HG03097 (cell line): ENCODE results near the gene ATP4A.

Experiments
- ATAC-seq: cut with Tn5 transposase; IDR thresholded peaks from one replicate; pipeline ENCODE4 v1.9.1; 2021; ENCODE audit not compliant: unreplicated experiment, low FRiP score

Gene ATP4A

DNA sequence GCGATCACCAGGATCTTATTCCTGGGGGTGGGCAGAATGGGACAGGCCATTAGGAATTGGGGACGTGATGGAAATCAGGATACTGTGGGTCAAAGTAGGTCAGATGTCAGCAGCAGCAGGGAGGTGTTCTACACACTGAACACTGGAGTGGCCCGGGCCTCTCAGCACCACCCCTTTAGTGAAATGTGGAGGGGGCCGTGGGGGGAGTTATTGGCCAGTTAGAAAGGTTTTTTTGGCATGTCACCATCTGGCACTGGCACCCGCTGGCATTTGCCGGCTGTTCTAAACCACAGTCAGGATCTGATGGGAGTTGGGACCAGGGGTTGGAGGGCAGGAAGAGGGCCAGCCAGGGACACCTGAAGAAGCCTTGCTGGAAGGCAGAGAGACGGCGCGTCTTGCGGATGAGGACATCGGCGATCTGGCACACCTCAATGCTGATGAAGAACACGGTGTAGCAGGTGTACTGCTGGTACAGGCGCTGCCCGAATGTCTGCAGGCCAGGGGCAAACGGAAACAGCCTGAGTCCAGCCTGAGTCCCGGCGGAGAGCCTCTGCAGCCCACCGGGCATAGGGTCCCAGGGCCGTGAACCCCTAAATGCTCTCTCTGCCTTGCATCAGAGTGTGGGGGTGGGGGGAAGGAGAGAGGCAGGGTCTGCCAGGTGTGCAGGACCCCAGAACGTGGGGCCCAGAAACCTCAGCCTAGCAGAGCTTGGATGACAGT is 12.2 kb downstream of the ATP4A start:
- ATAC-seq: no peak

DNA sequence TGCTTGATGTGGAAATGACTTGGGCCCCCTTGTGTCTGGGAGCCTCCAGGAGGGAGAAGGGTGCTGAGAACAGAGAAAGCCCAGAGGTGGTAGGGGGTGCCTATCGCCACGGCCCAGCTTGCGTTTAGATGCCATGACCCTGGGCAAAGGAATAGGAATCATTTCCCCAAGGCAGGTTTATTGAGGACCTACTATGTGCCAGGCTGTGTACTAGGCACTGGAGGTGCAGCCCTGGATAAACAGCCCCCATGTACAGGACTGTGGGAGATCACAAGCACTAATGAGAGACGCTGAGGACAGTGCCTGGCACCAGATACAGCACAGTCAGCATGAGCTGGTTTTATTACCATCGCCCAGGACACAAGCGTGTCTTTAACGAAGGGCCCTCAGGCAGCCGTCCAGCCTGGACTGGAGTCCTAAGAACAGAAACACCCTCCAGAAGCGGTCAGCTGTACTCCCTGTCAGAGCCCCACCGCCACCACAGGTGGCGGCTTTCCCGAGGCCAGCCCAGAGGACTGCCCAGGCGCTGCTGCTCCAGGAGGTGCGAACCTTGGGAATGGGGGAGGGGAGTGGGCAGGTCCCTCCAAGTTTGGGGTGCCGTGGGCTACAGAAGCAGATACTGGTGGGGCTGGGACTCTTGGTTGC is 13.5 kb downstream of the ATP4A start:
- ATAC-seq: no peak

DNA sequence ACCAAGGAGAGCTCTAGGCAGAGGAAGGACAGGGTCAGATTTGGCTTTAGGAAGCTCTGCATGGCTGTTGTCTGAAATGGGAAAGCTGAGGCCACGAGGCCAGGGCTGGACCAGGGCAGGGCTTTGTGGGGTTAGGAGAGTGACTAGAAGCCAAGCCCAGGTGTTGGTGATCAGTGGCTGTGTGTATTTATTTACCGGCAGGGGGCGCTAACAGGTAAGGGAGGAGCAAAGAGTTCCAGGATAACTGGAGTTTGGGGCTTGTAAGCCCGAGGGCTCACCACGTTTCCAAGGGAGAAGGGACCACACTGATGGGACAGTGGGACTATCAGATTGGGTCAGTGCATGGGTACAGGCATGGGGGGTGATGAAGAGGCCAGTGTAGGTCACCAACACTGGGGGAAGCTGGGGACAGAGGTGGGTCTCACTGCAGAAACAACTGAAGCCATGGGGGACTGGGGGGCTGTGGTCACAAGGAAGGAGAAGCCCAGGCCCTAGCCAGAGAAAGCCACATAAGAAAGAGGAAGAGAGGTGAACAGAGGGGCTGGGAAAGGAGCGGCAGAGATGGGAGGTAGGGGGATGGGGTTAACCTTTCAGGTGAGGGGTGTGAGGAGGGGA is 14.2 kb downstream of the ATP4A start:
- no peak for ATAC-seq

DNA sequence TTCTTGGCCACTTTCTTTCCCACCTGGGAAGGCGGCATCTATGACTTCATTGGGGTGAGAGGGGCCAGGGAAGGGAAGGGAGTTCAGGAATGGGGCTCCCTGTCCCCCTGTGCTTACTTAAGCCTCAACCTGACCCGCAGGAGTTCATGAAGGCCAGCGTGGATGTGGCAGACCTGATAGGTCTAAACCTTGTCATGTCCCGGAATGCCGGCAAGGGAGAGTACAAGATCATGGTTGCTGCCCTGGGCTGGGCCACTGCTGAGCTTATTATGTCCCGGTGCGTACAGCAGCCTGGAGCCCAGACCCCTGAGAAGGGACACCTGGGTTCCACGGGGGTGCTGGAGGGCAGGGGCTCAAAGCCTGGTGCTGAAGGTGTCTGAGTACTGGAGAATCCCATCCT is 16.9 kb downstream of the ATP4A start:
- ATAC-seq: no peak

DNA sequence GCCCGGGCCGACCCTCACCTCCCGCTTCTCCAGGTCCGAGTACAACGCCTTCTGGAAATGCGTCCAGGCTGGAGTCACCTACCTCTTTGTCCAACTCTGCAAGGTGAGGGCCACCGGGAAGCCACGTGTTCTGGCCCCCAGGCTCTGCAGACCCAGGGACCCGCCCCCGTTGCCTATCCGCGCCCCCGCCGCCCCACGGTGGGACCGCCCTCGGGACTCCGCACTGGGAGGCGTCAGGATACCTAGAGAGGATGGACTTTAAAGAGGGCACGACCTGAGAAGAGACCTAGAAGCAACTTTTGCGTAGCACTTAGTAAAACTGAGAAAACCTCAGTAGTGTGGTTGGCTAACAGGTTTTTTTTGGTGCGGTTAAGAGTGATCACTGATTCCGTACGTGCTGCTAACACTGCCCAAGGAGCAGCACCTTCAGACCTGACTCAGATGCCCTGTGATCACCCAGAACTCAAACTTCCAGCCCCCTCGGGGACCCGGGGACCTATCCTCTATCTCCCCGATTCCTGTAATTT is 17.5 kb downstream of the ATP4A start:
- ATAC-seq: peak; percentile 21

DNA sequence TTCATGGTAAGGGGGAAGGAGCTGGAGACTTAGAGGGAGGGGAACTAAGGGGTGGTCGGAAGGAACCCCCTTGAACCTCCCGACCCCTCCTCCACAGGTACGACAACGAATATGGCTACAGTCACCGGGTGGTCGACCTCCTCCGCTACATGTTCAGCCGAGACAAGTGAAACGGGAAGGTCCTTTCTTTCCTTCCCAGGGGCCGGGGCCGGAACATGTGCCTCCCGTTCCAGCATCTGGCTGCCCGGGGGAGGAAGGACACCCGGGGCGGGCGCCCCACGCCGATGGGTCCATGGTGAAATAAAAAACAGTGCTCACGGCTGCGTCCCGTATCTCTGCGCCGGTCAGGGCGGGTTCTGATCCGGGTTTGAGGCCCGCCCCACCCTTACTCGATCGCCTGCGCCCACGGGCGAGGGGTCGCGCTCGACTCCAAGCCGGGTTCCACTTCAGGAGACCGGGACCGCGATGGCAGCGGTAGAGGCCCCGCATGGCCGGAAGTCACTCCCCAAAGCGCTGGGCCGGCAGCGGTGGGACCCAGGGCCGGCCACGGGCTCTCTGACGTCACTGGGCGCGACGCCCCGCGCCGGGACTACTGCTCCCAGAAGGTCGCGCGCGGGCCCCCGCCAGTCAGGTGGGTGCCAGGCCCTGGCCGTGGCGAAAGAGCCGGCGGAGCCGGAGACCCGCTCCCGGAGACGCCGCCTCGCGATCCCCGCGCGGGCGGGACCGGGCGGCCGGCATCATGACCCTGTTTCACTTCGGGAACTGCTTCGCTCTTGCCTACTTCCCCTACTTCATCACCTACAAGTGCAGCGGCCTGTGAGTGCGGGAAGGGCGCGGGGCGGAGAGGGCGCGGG is 18.2 kb downstream of the ATP4A start, which contains the start of gene TMEM147:
TMEM147 (plus strand) TSS at position 626 of the 854 bp plus-strand sequence; CDS start at position 740, 114 bp downstream.
- ATAC-seq: peak; percentile 66

DNA sequence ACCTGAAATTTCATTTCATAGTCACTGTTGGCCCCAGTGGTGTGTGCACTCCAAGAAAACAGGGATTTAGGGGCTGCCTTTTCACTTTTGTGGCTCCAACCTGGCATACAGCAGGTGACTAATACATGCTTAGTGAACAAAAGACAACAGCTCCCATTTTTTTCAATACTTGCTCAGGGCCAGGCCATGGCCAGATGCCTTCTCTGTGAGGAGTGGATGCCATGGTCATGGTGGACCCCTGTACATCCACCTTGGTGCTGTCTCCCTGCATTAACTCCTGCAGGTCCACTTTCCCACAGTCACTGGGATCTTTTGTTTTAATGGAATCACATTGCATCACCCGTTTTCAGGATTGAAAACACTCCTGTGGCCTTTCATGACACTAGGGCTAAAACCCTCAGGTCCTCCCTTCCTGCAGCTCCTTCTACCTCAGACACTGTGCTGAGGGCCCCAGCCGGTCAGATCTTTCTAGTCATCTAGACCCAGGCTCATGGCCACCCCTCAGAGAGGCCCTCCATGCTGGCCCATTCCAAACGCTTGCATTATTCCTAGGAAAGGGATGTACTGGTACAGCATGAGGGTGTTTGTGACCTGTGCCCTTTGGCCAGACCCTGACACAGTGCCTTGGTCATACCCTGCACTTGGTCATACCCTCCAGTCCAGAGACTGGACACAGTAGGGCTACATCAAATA is 19.2 kb downstream of the ATP4A start:
- ATAC-seq: no peak

DNA sequence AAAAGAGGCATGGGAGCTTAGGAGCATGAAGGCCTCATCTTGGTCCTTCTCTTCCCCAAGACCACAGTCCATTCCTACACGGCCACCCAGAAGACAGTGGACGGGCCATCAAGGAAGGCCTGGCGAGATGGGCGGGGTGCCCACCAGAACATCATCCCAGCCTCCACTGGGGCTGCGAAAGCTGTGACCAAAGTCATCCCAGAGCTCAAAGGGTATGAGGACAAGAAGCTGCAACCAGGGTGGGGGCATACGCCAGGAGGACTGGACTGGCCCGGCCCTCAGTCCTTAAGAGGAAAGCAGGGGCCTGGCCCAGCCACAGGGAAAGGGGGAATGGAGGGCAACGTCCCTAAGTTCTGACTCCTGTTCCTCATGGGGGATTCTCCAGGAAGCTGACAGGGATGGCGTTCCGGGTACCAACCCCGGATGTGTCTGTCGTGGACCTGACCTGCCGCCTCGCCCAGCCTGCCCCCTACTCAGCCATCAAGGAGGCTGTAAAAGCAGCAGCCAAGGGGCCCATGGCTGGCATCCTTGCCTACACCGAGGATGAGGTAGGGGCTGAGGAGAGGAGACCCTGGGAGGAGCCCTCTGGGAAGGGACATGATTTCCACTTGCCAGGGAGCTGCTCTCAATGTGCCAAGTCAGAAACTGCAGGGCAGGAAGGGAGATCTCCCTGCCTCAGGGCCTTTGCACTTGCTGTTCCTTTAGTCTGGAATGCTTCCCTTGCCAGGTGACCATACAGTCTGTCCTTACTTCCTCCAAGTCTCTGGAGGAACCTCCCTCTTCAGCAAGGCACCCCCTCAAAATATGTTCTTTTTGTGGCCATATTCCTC is 20.0 kb downstream of the ATP4A start:
- no peak for ATAC-seq

DNA sequence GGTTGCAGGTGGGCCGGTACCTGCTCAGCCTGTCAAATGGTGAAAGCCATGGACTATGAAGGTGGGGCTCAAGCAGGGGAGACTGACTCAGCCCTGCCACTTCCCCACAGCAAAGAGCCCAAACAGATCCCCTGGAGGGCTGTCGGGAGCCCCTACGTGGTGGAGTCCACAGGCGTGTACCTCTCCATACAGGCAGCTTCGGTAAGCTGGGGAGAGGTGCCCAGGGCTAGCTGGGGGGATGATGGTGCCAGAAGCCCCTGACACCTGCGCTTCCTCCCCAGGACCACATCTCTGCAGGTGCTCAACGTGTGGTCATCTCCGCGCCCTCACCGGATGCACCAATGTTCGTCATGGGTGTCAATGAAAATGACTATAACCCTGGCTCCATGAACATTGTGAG is 21.2 kb downstream of the ATP4A start:
- ATAC-seq: no peak

DNA sequence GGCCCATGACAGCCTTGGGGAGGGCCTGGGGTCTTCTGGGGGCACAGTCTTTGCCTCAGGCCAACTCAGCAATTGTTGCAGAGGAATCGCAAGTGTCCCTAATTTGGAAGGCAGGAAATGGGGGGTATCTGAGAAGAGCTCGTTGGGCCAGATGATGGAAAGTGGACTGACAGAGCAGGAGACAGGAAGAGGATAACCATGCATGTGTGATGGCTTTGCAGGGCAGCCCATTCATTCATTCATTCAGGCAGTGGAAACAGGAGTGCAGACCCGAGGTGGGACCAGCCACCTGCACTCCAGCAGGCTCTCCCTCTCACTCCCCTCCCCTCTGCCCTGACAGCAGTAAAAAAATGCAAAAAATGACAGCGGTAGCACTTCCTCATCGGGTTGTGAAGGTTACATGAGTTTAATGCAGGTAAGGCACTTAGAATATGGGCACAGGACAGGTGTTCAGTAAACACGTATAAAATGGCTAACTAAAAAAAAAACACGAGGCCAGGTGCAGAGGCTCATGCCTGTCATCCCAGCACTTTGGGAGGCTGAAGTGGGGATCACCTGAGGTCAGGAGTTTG is 23.0 kb downstream of the ATP4A start:
- no peak for ATAC-seq

DNA sequence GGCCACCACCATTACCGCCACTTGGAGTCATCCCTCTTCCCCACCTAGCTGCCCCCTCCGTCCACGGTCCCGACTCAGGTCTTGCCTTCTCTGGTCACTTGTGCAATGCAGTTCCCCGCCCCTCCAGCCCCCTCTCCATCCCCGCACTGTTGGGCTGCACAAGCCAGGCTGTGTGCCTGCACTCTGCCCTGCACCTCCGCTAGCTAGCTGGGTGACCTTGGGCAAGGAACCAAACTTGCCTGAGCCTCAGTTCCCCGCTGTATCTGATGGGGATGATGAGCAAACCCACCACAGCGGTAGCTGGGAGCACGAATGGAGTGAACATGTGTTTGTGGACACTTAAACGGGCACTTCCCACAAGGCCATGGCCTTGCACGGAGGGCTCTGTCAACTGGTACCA is 23.6 kb downstream of the ATP4A start:
- ATAC-seq: no peak

DNA sequence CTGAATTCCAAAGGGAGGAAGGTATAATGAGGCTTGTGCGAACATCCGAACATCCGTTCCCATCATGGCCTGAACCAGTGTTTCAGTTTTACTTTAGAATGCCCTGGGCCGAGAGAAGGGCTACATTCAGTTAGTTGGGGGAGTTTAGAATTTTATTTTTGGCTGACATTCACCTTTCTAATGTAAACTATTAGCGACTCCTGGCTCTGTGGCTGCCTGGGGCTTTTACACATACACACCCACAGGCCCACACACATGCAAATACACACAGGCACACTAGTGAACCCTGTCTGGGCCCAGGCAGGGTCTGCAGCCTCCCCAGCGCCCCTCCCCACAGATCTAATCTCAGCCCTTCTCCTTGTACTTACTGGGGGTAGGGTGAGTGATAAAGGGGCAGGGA is 24.1 kb downstream of the ATP4A start:
- ATAC-seq: no peak

DNA sequence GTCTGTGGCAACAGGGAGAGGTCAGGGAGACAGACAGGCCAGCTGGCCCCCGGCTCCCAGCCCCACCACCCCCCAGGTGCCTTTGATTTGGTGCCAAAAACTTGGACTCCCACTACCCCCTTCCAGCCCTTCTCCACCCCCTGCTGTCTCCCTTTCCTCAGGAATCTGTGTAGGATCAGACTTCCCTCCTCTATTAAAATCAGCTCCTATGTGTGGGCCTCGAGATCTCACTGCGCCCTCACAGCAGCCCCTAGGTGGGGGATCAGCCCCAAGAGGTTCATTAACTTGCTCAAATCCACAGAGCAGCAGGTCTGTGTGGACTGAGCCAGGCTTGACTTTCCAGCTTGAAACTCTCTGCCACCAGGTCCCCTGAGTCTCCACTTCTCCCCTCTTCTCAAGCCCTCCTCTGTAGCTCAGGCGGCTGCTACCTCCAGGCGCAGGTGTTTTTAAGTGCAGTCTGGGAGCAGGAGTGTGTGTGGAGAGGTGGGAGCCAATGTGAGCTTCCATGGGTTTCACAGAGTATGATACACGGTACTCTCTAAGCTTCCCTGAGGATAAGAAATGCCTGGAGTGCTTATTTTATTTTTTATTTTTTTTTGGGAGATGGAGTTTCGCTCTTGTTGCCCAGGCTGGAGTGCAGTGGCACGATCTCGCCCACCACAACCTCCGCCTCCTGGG is 28.5 kb downstream of the ATP4A start:
- ATAC-seq: no peak

DNA sequence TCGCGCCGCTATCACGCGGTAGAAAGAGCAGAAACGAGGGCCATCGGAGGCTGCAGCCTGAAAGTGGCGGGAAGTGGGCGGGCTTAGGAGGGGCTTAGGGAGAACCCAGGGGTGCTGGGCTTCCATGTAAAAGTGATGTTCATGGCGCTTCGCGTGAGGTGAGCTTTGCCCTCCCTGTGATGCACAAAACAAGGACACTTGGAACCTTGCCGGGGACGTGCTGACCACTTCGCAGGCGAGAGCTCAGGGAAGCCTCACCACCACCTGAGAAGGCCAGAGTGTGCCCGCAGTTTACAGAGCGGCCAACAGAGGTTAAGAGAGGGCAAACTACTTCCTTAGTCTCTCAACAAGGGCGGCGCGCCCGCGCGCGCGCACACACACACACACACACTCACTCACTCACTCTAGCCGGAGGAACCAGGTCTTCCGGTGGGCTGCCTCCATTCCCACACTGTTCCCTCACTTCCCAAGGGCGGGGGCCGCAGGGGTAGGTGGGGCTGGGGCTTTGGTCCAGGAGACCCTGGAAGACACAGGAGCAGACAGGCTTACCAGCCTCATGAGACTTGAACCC is 29.6 kb downstream of the ATP4A start:
- no peak for ATAC-seq

DNA sequence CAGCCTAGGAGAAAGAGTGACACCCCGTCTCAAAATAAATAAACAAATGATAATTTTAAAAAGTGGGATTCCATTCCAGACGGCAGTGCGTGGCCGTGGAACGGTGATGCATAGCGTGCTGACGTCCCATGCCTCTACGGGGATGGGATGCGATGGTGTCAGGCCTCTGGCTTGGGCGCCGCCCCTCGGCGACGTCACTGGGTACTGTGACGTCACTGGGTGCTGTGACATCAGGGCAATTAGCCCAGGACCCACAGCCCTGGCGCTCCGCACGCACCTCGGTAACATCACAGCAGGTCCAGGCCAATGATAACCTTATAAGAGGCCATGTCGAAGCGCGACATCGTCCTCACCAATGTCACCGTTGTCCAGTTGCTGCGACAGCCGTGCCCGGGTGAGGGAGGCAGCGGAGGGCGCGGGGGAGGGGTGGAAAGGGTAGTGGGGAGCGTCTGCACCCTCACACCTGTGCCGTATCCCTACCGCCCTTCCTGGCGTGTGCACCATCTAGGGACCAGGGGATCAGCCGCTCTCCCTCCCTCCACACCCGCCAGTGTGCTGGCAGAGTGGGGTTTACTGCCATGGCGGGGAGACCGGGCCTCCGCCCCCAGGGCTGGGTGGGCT is 30.1 kb downstream of the ATP4A start, which contains the start of gene GAPDHS:
GAPDHS (plus strand) TSS at position 256 of the 621 bp plus-strand sequence; CDS start at position 328, 72 bp downstream.
- no peak for ATAC-seq

DNA sequence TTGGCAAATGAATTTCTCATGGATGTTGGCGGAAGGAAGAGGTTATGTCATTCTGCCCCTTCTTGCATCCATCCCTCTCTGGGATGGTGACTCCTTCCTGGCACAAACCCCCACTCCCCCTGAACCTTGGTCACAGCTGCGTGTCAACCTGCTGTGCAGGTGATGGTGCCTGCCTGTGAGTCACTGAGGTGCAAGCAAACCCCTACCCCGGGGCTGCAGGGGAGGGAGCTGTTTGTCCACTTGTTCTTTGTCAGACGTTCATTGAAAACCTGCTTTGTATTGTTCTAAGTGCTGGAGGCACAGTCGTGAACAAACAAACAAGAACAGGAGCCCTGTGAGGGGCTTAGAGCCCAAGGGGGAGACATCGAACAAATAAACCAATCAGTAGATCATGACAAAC is 32.2 kb downstream of the ATP4A start:
- no peak for ATAC-seq
